GM18873 (cell line): ENCODE results near the gene FTL.

Source experiments
- ATAC-seq: cut with Tn5 transposase; IDR thresholded peaks from one replicate; pipeline ENCODE4 v1.9.1; 2021; ENCODE audit warnings: mild to moderate bottlenecking, moderate library complexity, moderate number of reproducible peaks; ENCODE audit not compliant: unreplicated experiment, low FRiP score

FTL gene

GRCh38 chr19:48989701-48990291 is 24.7 kb downstream of the FTL start:
- no peak for ATAC-seq

GRCh38 chr19:48990400-48990799 is 25.3 kb downstream of the FTL start:
- no peak for ATAC-seq

DNA sequence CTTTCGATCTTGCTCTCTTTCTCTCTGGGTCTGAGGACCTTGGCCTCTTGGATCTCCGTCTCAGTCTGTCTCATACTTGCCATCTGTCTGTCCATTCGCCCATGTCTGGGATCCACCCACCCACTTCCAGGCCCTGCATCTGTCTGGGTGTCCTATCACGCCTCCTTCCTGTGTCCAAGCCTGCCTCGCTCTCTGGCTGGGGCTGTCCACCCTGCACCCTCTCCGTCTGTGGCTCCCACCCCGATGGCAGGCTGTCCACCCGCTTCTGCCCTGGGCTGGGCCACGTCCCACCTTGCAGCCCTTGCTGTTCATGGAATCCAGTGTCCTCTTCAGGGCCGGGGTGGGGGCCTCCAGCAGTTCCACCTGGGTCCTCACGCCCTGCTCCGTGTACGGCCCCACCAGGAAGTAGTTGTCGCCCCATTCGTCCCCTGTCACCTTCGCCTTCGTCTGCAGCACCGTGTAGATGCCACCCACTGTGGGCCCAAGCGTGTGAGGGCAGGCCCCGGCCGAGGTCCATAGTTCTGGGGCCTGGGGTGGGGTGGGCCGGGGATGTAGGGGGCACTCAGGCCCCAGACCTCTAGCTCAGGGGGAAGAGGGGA is 26.0 kb downstream of the FTL start:
- no peak for ATAC-seq

DNA sequence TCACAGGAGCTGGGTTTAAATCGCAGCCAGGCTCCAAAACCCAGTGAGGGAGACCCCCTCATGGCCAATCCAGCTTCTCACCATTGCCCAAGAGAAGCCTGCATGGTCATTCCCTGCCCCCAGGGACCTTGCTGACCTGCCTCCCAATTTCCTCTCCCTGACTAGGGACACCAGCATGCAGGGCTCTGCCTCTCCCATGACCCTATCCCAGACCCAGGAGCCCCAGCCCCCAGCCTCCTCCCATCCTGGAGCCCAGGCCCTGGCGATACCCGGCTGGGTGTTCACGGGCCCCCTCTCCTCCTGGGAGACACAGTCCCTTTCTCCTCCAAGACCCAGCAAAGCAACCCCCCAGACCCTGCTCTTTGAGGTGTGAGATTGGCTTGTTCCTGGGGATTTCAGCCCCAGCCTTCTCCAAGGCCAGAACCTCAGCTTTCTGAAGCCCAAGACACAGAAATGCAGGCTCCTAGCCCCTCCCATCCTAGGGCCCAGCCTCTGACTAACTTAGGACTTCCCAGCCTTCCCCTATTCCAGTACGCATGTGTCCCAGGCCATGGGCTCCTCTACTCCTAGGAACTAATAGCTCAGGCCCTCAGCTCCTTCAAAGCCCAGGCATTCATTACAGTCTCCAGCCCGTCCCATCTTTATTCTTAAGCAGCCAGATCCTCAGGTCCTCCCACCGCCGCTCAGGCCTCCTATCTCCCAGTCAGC is 26.9 kb downstream of the FTL start:
- ATAC-seq: no peak

DNA sequence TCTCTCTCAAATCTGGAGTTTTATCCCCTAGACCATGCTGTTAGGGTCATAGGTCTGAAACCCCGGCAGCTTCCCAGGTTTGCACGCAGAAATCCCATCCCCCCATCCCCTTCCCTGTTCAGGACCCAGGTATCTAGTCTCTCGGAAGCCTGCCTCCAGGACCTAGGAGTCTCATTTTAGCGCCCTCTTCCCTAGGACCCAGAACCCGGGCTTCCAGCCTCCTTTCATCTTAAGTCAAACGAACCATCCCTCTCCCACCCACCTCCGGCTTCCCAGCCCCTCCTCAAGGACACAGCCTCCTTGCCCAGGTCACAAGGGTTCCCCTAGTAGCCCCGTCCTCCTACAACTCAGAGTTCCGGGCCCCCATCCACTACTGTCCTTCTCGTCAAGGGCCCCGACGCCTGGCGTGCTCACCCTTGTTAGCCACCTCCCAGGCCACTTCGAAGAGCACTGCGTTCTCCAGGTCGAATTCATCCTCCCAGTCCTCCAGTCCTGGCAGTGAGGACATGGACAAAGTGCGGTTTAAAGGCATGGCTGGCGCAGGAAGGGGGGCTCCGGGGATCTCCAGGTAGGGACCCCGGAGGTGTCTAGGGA is 27.6 kb downstream of the FTL start:
- no peak for ATAC-seq

GRCh38 chr19:48993175-48994034 is 28.3 kb downstream of the FTL start, which contains the start of the genes GYS1 and RUVBL2:
TSS of gene GYS1 (minus strand) at chr19:48993309. CDS start at chr19:48993112, 197 bp downstream.
TSS of gene RUVBL2 (plus strand) at chr19:48993887. CDS start at chr19:48993912, 25 bp downstream.
- ATAC-seq: peak; percentile 75

- no peak for ATAC-seq
Observed at GRCh38 chr19:48994035-48994386, 28.9 kb downstream of the FTL start.

DNA sequence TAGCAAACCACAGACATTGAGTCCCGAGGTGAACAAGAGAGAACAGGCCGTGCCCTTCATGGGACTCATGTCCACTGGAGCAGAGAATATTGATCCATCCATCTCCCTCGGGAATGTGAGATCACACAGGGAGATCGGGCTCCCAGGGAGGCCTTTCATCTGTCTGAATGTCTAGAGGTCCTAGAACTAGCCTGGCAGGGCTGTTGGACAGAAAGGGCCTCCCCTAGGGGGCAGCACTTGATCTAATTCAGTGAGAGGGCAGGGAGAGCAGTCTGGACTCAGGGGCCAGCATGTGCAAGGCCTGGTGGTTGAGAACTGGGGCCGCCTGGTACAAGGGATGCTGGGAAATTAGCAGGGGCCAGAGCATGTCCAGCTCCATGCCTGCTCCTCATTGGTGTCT is 32.9 kb downstream of the FTL start:
- ATAC-seq: no peak

DNA sequence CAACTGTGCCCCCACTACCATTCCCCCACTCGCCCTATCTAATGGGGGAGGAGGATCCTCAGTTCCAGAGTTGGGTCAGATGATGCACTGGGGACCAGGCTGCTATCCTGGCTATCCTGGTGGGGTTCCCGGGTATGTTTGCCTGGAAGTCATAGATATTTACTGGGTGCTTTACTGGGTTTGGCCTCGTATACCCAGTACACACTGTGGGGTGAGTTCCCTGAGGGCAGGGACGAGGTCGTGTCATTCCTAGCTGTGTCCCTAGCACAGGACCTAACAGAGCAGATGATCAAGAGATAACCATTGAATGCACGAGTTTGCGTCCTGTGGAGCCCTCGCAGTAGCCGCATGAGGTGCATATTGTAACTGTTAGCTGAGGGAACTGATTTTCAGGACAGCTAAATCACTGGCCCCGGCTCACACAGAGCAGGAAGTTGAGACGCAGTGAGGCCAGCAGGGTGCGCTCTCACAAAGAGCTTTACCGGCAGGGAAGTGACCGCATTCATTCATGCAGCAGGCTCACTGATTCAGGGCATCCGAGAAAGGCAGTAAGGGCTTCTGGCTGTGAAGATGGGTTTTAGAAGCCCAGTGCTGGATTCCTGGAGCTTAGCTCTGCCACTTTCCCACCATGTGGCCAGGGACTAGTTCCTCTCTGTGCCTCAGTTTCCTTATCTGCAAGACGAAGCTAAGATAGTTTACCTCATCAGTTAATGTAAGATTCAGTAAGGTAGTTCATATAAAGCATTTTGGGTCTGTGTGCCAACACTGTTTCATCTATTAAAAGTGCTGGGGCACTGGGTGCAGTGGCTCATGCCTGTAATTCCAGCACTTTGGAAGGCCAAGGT is 34.6 kb downstream of the FTL start:
- peak; percentile 49 for ATAC-seq

GRCh38 chr19:49004133-49004532 is 39.0 kb downstream of the FTL start:
- no peak for ATAC-seq

DNA sequence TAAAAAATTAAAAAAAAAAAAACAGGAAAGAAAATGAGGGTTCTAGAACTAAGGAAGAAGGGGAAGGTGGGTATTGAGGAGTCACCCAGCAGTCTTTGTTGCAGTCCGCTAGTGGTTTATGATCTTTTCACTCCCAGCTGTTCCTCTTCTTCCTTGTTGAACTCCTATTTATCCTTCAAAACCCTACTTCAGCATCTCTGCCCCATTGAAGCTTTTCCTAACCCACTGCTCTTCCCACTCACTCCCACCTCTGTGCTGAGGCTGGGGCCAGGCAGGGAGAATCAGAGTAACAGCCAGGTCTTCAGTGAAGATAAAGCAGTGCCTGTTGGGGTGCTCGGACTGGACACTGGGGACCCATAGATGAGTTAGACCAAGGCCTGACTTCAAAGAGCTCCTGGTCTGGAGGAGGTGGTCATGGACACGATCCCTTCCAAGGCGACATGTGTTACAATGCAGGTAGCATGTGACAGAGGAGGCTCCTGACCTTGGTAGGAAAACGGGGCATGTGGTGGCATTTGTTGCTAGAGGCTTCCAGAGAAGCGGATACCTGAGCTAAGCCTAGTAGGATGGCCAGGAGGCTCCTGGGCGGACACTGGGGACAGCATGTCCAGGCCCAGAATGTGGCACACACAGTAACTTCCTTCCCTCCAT is 40.0 kb downstream of the FTL start:
- ATAC-seq: no peak

DNA sequence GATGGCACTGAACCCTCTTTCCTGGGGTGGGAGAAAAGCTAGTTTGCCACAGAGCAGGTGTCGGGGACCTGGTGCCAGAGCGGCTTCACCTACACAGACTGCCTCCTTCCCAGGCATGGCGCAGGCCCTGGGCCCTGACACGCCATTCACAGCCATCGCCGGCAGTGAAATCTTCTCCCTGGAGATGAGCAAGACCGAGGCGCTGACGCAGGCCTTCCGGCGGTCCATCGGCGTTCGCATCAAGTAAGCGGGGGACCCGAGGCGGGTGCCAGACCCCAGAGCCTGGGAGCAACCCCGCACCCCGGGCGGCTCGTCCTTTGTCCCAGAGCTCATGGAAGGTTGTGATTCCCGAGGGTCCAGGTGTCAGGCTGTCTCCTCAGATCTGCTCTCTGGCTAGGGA is 41.8 kb downstream of the FTL start:
- no peak for ATAC-seq

- ATAC-seq: no peak
Observed at GRCh38 chr19:49009828-49010227, 44.7 kb downstream of the FTL start.

- ATAC-seq: no peak
Observed at GRCh38 chr19:49010453-49010852, 45.3 kb downstream of the FTL start.

GRCh38 chr19:49011194-49011593 is 46.1 kb downstream of the FTL start:
- no peak for ATAC-seq

GRCh38 chr19:49014123-49014869 is 49.2 kb downstream of the FTL start:
- no peak for ATAC-seq

DNA sequence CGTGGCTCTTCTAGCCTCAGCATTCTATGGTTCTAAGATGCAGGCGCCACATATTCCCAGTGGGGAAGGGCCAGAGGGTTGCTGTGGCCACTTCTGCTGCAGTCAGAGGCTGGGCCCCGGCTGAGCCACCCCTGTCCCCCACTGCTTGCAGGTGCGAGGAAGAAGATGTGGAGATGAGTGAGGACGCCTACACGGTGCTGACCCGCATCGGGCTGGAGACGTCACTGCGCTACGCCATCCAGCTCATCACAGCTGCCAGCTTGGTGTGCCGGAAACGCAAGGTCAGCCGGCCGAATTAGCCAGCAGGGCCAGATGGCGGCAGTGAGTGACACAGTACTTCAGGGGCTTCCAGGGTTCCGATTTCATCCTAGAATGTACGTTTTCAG is 49.8 kb downstream of the FTL start:
- no peak for ATAC-seq

DNA sequence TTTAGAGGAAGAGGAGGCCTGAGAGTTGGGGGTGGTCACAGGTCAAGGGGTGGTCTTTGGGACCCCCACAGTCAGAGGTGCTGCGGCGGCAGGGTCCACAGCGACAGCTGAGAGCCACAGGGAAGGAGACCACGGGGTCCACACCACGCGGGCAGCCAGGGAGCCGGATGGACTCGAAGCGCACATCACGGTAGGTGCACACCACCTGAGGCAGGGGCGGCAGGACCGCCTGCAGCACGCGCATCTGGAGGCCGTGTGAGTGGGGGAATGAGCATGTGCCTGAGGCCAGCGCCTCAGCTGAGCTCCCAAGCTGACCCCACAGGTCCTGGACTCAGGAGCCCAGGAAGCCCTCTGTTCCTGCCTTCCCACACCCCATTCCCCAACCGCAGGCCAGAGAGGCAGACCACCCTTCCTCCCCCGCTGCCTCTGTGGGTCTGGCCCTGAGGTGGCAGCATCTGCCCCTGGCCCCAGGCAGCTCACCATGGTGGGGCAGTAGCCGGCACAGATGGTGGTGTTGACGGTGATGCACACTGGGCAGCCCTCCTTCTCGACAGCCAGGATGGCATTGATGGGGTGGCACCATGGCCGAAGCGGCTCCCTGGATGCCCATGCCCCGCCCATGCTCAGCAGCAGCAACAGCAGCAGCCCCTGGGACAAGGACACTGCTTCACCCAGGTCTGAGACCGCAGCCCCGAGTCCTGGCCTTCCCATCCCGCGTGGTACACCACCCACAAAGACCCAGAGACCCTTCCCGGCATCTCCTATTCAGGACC is 51.1 kb downstream of the FTL start:
- ATAC-seq: no peak
